ENCODE measurements around the gene TMUB2. TPM values are rescaled to one million over a fixed set of nuclear protein-coding genes. Genes with fewer than 3 reads are reported as not detected.

Gene TMUB2
- total and polyA plus RNA-seq, 4 donors: 12.2 to 18.8 (median 14.0) TPM

DNA sequence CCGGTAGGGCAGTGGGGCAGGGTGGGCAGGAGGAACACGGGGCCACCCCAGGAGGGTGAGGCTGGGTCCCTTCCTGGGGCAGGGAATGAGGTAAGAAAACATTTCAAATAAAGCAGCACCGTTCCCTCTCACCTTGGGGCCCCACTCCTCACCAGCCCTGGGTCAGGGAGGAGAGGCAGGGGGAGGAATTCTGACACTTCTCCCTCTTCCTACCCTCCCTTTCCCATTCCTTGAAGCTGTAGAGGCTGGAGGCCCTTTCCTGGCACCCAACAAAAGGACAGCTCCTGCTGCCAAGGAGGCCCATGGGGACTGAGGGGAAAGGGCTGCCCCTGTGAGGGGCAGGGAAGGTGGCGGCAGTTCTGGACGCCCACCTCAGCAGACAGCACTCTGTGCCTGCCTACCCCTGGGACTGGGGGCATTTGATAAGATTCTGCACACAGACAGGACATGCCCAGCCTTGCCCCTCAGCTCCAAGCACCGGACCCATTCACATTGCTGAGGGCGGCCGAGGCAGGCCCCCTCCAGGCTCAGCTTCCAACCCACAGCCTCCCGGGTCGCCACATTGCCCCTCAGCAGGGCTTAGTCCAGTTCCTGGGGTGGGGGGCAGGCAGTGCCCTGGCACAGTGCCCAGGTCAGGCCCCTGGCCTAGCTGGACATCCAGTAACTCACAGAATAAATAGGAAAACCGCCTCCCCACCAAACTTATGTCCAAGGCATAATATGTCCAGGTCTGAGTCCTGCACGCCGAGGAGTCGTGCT lies 6.7 kb downstream of the TMUB2 start:
- H3K9me3 ChIP-seq (ENCODE audit: control insufficient read depth in 4 of 4, low read length in 3 of 4): no peaks in the 10 kb centered on the region
- no peak for DNase-seq (ENCODE audit: low spot score)
- H3K36me3 ChIP-seq (ENCODE audit: control insufficient read depth in 4 of 4, insufficient read depth in 3 of 4, low read depth in 1 of 4, low read length in 3 of 4): peaks cover 9 to 49% (median 34%) of the 10 kb centered on the region in 4 donors
- WGBS: 92% methylated on average over 14 of the region's 14 CpGs
- no peak overlapping the region for H3K4me3 ChIP-seq (ENCODE audit: low read depth in 1 of 3, low read length in 3 of 3)
- H3K27ac ChIP-seq (ENCODE audit: low read depth in 1 of 2, low read length in 2 of 2): no peak overlapping the region
- TF ChIP-seq, protein P1, sequence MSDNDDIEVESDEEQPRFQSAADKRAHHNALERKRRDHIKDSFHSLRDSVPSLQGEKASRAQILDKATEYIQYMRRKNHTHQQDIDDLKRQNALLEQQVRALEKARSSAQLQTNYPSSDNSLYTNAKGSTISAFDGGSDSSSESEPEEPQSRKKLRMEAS (IDR thresholded peaks at IDR 0.05): no peak
- TF ChIP-seq JUND (IDR thresholded peaks at IDR 0.05) (no peak), RXRA (IDR thresholded peaks at IDR 0.05) (no peak), GABPA (IDR thresholded peaks at IDR 0.05 in 1 of 2, conservative IDR thresholded peaks at IDR 0.05 in 1 of 2) (no peak), NR2F2 (IDR thresholded peaks at IDR 0.05) (no peak), FOXA2 (IDR thresholded peaks at IDR 0.05) (no peak), HNF4G (IDR thresholded peaks at IDR 0.05) (no peak), TAF1 (conservative IDR thresholded peaks at IDR 0.05) (no peak), YY1 (IDR thresholded peaks at IDR 0.05) (no peak), SP1 (IDR thresholded peaks at IDR 0.05) (no peak), FOXA1 (IDR thresholded peaks at IDR 0.05) (no peak), RAD21 (IDR thresholded peaks at IDR 0.05) (no peak), HNF4A (conservative IDR thresholded peaks at IDR 0.05) (no peak), EGR1 (IDR thresholded peaks at IDR 0.05; ENCODE audit: low read depth in 2 of 2) (no peak)
- TF ChIP-seq, protein P2, sequence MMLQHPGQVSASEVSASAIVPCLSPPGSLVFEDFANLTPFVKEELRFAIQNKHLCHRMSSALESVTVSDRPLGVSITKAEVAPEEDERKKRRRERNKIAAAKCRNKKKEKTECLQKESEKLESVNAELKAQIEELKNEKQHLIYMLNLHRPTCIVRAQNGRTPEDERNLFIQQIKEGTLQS (IDR thresholded peaks at IDR 0.05): no peak
- TF ChIP-seq, protein P3, sequence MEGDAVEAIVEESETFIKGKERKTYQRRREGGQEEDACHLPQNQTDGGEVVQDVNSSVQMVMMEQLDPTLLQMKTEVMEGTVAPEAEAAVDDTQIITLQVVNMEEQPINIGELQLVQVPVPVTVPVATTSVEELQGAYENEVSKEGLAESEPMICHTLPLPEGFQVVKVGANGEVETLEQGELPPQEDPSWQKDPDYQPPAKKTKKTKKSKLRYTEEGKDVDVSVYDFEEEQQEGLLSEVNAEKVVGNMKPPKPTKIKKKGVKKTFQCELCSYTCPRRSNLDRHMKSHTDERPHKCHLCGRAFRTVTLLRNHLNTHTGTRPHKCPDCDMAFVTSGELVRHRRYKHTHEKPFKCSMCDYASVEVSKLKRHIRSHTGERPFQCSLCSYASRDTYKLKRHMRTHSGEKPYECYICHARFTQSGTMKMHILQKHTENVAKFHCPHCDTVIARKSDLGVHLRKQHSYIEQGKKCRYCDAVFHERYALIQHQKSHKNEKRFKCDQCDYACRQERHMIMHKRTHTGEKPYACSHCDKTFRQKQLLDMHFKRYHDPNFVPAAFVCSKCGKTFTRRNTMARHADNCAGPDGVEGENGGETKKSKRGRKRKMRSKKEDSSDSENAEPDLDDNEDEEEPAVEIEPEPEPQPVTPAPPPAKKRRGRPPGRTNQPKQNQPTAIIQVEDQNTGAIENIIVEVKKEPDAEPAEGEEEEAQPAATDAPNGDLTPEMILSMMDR (IDR thresholded peaks at IDR 0.05; ENCODE audit: low read depth, low read length, missing input control): no peak
- TF ChIP-seq, protein P4, sequence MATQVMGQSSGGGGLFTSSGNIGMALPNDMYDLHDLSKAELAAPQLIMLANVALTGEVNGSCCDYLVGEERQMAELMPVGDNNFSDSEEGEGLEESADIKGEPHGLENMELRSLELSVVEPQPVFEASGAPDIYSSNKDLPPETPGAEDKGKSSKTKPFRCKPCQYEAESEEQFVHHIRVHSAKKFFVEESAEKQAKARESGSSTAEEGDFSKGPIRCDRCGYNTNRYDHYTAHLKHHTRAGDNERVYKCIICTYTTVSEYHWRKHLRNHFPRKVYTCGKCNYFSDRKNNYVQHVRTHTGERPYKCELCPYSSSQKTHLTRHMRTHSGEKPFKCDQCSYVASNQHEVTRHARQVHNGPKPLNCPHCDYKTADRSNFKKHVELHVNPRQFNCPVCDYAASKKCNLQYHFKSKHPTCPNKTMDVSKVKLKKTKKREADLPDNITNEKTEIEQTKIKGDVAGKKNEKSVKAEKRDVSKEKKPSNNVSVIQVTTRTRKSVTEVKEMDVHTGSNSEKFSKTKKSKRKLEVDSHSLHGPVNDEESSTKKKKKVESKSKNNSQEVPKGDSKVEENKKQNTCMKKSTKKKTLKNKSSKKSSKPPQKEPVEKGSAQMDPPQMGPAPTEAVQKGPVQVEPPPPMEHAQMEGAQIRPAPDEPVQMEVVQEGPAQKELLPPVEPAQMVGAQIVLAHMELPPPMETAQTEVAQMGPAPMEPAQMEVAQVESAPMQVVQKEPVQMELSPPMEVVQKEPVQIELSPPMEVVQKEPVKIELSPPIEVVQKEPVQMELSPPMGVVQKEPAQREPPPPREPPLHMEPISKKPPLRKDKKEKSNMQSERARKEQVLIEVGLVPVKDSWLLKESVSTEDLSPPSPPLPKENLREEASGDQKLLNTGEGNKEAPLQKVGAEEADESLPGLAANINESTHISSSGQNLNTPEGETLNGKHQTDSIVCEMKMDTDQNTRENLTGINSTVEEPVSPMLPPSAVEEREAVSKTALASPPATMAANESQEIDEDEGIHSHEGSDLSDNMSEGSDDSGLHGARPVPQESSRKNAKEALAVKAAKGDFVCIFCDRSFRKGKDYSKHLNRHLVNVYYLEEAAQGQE (IDR thresholded peaks at IDR 0.05): no peak
- TF ChIP-seq, protein P5, sequence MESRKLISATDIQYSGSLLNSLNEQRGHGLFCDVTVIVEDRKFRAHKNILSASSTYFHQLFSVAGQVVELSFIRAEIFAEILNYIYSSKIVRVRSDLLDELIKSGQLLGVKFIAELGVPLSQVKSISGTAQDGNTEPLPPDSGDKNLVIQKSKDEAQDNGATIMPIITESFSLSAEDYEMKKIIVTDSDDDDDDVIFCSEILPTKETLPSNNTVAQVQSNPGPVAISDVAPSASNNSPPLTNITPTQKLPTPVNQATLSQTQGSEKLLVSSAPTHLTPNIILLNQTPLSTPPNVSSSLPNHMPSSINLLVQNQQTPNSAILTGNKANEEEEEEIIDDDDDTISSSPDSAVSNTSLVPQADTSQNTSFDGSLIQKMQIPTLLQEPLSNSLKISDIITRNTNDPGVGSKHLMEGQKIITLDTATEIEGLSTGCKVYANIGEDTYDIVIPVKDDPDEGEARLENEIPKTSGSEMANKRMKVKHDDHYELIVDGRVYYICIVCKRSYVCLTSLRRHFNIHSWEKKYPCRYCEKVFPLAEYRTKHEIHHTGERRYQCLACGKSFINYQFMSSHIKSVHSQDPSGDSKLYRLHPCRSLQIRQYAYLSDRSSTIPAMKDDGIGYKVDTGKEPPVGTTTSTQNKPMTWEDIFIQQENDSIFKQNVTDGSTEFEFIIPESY (IDR thresholded peaks at IDR 0.05): no peak
- H3K27me3 ChIP-seq (ENCODE audit: control insufficient read depth in 4 of 4, insufficient read depth in 4 of 4, low read length in 3 of 4): no peaks in the 10 kb centered on the region
- H3K9ac ChIP-seq (ENCODE audit: low read depth in 1 of 2, low read length in 2 of 2): no peak overlapping the region
- H3K4me1 ChIP-seq (ENCODE audit: control insufficient read depth in 4 of 4, insufficient read depth in 4 of 4, low read length in 3 of 4): peaks cover 0 to 7% (median 6%) of the 10 kb centered on the region in 4 donors

All from liver (tissue), 9 donors.